ENCODE results near the gene KMT2E.

Gene KMT2E

GRCh38 chr7:105006367-105007136 lies 7.5 kb upstream of the KMT2E start:
- no peak for ATAC-seq
- TF ChIP-seq CSDC2 (CRISPR knock-in tag; IDR thresholded peaks at IDR 0.05) (peak; percentile 77; the same call in 1 of the 2 replicates), ZFP3 (CRISPR knock-in tag; IDR thresholded peaks at IDR 0.05) (0 out of 2 replicates have a peak, but pooled peaks have one; percentile 46), GLIS3 (CRISPR knock-in tag; IDR thresholded peaks at IDR 0.05) (peak; percentile 30; the same call in 1 of the 2 replicates), PPARA (CRISPR knock-in tag; IDR thresholded peaks at IDR 0.05; ENCODE audit: borderline replicate concordance) (no peak), ZNF70 (CRISPR knock-in tag; IDR thresholded peaks at IDR 0.05) (no peak)

DNA sequence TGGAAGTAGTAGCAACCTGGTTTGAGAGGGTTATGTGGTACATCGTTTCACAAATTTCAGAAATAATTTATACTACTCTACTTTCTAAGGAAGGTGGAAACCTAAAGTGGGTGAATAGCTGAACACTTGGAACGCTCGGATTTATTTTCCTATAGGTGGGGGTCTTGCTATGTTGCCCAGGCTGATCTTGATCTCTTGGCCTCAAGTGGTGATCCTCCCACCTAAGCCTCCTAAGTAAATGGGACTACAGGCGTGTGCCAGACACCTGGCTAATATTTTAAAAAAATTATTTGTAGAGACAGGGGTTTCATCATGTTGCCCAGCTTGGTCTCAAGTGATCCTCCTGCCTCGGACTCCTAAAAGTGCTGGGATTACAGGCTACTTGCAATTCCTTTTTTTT lies 6.7 kb upstream of the KMT2E start:
- no peak for TF ChIP-seq ESRRG (CRISPR knock-in tag; IDR thresholded peaks at IDR 0.05)
- TF ChIP-seq PATZ1 (CRISPR knock-in tag; IDR thresholded peaks at IDR 0.05; ENCODE audit: borderline replicate concordance): no peak
- no peak for TF ChIP-seq ARNTL (CRISPR knock-in tag; IDR thresholded peaks at IDR 0.05; ENCODE audit: borderline replicate concordance, low read depth)
- no peak for TF ChIP-seq RARB (CRISPR knock-in tag; IDR thresholded peaks at IDR 0.05)
- no peak for TF ChIP-seq OSR1 (CRISPR knock-in tag; IDR thresholded peaks at IDR 0.05)
- no peak for TF ChIP-seq BACH2 (CRISPR knock-in tag; IDR thresholded peaks at IDR 0.05; ENCODE audit: borderline replicate concordance)
- TF ChIP-seq, protein P1, sequence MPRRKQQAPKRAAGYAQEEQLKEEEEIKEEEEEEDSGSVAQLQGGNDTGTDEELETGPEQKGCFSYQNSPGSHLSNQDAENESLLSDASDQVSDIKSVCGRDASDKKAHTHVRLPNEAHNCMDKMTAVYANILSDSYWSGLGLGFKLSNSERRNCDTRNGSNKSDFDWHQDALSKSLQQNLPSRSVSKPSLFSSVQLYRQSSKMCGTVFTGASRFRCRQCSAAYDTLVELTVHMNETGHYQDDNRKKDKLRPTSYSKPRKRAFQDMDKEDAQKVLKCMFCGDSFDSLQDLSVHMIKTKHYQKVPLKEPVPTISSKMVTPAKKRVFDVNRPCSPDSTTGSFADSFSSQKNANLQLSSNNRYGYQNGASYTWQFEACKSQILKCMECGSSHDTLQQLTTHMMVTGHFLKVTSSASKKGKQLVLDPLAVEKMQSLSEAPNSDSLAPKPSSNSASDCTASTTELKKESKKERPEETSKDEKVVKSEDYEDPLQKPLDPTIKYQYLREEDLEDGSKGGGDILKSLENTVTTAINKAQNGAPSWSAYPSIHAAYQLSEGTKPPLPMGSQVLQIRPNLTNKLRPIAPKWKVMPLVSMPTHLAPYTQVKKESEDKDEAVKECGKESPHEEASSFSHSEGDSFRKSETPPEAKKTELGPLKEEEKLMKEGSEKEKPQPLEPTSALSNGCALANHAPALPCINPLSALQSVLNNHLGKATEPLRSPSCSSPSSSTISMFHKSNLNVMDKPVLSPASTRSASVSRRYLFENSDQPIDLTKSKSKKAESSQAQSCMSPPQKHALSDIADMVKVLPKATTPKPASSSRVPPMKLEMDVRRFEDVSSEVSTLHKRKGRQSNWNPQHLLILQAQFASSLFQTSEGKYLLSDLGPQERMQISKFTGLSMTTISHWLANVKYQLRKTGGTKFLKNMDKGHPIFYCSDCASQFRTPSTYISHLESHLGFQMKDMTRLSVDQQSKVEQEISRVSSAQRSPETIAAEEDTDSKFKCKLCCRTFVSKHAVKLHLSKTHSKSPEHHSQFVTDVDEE (CRISPR knock-in tag; IDR thresholded peaks at IDR 0.05): no peak
- TF ChIP-seq ZFP30 (CRISPR knock-in tag; IDR thresholded peaks at IDR 0.05): no peak
- no peak for TF ChIP-seq ZNF8 (CRISPR knock-in tag; IDR thresholded peaks at IDR 0.05)
- no peak for TF ChIP-seq SNAI2 (CRISPR knock-in tag; IDR thresholded peaks at IDR 0.05)
- TF ChIP-seq ISL1 (CRISPR knock-in tag; IDR thresholded peaks at IDR 0.05): no peak
- no peak for TF ChIP-seq ZNF70 (CRISPR knock-in tag; IDR thresholded peaks at IDR 0.05)
- no peak for TF ChIP-seq GLIS3 (CRISPR knock-in tag; IDR thresholded peaks at IDR 0.05)
- TF ChIP-seq ZC3H10 (CRISPR knock-in tag; IDR thresholded peaks at IDR 0.05): no peak
- no peak for TF ChIP-seq CSDC2 (CRISPR knock-in tag; IDR thresholded peaks at IDR 0.05)
- ATAC-seq: no peak

DNA sequence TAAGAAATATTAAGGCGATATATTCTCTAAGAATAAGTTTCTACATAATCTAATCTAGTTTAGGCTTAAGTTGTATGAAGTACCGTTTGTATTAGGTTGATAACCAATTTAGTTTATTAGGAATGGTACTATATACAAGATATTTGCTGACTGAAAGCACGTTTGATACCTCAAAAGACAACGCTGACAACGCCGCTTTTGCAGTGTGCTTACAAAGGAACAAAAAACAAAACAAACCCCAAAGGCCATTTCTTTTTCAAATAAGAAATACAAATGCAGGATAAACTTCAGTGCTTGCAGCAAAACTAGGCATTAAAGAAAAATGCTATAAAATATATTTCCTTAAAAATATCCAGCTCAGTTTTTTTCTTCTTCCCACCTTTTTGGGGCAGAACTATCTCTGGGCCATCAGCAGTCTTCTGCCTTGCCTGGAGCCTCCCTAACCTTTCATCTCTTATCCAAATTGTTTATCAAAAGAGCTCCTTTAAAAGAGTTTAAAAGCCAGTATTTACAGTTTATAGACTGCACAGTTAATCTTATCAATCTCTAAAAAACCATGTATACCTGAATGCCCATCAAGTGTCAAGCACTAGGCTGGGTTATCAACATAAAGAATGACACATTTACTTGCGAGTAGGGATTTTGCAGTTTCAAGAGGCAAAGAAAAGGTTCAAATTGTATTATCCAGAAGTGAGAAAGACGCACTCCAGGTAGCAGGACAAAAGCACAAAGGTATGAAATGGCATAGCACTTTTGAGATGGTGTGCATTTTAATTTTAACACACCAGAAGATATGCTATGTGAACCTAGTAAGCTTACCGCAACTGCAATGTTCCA lies 4.1 kb upstream of the KMT2E start:
- no peak for TF ChIP-seq ESRRG (CRISPR knock-in tag; IDR thresholded peaks at IDR 0.05)
- TF ChIP-seq GLIS3 (CRISPR knock-in tag; IDR thresholded peaks at IDR 0.05): no peak
- TF ChIP-seq ZNF70 (CRISPR knock-in tag; IDR thresholded peaks at IDR 0.05): no peak
- no peak for TF ChIP-seq OSR1 (CRISPR knock-in tag; IDR thresholded peaks at IDR 0.05)
- no peak for TF ChIP-seq ZFP30 (CRISPR knock-in tag; IDR thresholded peaks at IDR 0.05)
- TF ChIP-seq, protein P2, sequence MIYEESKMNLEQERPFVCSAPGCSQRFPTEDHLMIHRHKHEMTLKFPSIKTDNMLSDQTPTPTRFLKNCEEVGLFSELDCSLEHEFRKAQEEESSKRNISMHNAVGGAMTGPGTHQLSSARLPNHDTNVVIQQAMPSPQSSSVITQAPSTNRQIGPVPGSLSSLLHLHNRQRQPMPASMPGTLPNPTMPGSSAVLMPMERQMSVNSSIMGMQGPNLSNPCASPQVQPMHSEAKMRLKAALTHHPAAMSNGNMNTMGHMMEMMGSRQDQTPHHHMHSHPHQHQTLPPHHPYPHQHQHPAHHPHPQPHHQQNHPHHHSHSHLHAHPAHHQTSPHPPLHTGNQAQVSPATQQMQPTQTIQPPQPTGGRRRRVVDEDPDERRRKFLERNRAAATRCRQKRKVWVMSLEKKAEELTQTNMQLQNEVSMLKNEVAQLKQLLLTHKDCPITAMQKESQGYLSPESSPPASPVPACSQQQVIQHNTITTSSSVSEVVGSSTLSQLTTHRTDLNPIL (CRISPR knock-in tag; IDR thresholded peaks at IDR 0.05; ENCODE audit: low read depth): no peak
- no peak for ATAC-seq

- ATAC-seq: no peak
- TF ChIP-seq ZNF8 (CRISPR knock-in tag; IDR thresholded peaks at IDR 0.05) (no peak), ZFP30 (CRISPR knock-in tag; IDR thresholded peaks at IDR 0.05) (no peak), ZFP3 (CRISPR knock-in tag; IDR thresholded peaks at IDR 0.05) (no peak), ESRRG (CRISPR knock-in tag; IDR thresholded peaks at IDR 0.05) (no peak), CSRNP3 (CRISPR knock-in tag; IDR thresholded peaks at IDR 0.05) (no peak), ARNTL (CRISPR knock-in tag; IDR thresholded peaks at IDR 0.05; ENCODE audit: borderline replicate concordance, low read depth) (no peak), OSR1 (CRISPR knock-in tag; IDR thresholded peaks at IDR 0.05) (no peak), PPARA (CRISPR knock-in tag; IDR thresholded peaks at IDR 0.05; ENCODE audit: borderline replicate concordance) (no peak), TCF4 (CRISPR knock-in tag; IDR thresholded peaks at IDR 0.05; ENCODE audit: borderline replicate concordance) (no peak), ISL1 (CRISPR knock-in tag; IDR thresholded peaks at IDR 0.05) (no peak), ZNF70 (CRISPR knock-in tag; IDR thresholded peaks at IDR 0.05) (no peak), SNAI2 (CRISPR knock-in tag; IDR thresholded peaks at IDR 0.05) (no peak)
- TF ChIP-seq, protein P1 (CRISPR knock-in tag; IDR thresholded peaks at IDR 0.05): no peak
- TF ChIP-seq, protein P2 (CRISPR knock-in tag; IDR thresholded peaks at IDR 0.05; ENCODE audit: low read depth): no peak
These were observed 3.4 kb upstream of the KMT2E start for GRCh38 chr7:105010504-105011130.

All from SK-N-SH treated with all-trans-retinoic acid at 6 μM for 48 hours (cell line).